Testis (tissue), 3 donors: Measurements from ENCODE around the gene ZNF22. TPM values are rescaled to one million over a fixed set of nuclear protein-coding genes. Genes with fewer than 3 reads are reported as not detected.

Experiments used
- DNase-seq: peaks from one replicate; pipeline ENCODE4 v3.0.0-alpha.2; 2019
- H3K27ac ChIP-seq, 2 donors: fragments of 200-600 bp; sonication (generic); one replicate each; pipeline ENCODE4 v1.5.1; 2019
- H3K27me3 ChIP-seq: fragments of 200-600 bp; sonication (generic); one replicate; pipeline ENCODE4 v1.5.1; 2019
- H3K36me3 ChIP-seq: fragments of 200-600 bp; sonication (generic); one replicate; pipeline ENCODE4 v1.5.1; 2017; ENCODE audit warnings: low read depth; ENCODE audit errors: missing control alignments
- H3K4me1 ChIP-seq: fragments of 200-600 bp; sonication (generic); one replicate; pipeline ENCODE4 v1.5.1; 2019
- H3K4me3 ChIP-seq, 2 donors: fragments of 200-600 bp; sonication (generic); one replicate each; pipeline ENCODE4 v1.5.1; 2017 to 2019
- H3K9me3 ChIP-seq: fragments of 200-600 bp; sonication (generic); one replicate; pipeline ENCODE4 v1.5.1; 2017
- POLR2A ChIP-seq: fragments of 450-650 bp; IDR thresholded peaks from one replicate; pipeline ENCODE4 v1.6.1; 2017; ENCODE audit warnings: antibody characterized with exemption, mild to moderate bottlenecking, moderate library complexity
- WGBS, 2 donors: methylation state at CpG; one replicate each; pipeline ENCODE4 v1.1.5; 2018; 5-methylcytosine and 5-hydroxymethylcytosine counted together
- intact Hi-C: fragments of 100-400 bp; cut with DNase I; formaldehyde crosslinking; loops from one replicate; pipeline ENCODE4 v1.15.1; 2023; ENCODE audit warnings: low total_unique reads
- polyA plus RNA-seq: library from polyadenylated mRNA; stranded (reverse); fragments of 350-450 nt; fragmentation: Illumina TruSeq; extraction: RNeasy Lipid Tissue Mini Kit (QIAGEN cat#74804); gene quantifications from one replicate; pipeline ENCODE4 v1.2.3, GENCODE V29; 2014; ENCODE audit warnings: low read depth, low replicate concordance; ENCODE audit not compliant: insufficient read depth
- total RNA-seq, 2 donors: library from RNA; depleted of rRNA; stranded (reverse); fragments of >200 nt; gene quantifications; one replicate each; pipeline ENCODE4 v1.2.3, GENCODE V29; 2016
- TF ChIP-seq, protein P1 (sequence below), 3 experiments: fragments of 450-650 bp in 2 of 3; fragments of 200-600 bp in 1 of 3; sonication (generic) in 1 of 3; IDR thresholded peaks; one replicate each; pipeline ENCODE4 v1.5.1; 2016 to 2019; ENCODE audit warnings: antibody characterized with exemption in 3 of 3, mild to moderate bottlenecking in 2 of 3, moderate library complexity in 1 of 3

The ZNF22 gene
- total and polyA plus RNA-seq, 3 donors from 2014 or later = 12.6 TPM

DNA sequence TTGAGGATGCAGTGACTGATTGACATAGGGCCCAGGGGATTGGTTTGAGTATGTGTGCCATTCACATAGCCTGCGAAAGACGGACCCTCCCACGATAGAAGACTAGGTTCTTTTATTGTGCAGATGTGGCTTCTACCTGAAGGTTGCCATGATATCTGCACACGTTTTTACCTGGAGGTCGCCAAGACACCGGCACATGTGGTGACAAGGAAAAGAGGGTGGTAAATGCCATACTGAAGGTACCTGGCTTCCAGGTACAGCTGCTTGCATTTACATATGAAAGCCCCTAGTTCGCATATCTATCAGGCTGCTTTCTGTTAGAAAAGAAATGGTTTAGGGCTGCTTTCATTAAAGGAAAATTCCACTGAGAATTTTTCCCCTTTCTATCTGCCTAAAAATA, 43.6 kb downstream of the ZNF22 start:
- H3K4me3 ChIP-seq = no peak overlapping the region
- no peak overlapping the region for H3K27ac ChIP-seq
- H3K36me3 ChIP-seq = no peaks in the 10 kb centered on the region
- 44 to 58% methylated on average over 7 of the region's 7 CpGs for WGBS, 2 donors
- no peaks in the 10 kb centered on the region for H3K27me3 ChIP-seq
- no peaks in the 10 kb centered on the region for H3K9me3 ChIP-seq
- intact Hi-C loops = no loop called here
- no peaks in the 10 kb centered on the region for H3K4me1 ChIP-seq
- no peak for DNase-seq
- no peak for TF ChIP-seq POLR2A
- TF ChIP-seq, protein P1, sequence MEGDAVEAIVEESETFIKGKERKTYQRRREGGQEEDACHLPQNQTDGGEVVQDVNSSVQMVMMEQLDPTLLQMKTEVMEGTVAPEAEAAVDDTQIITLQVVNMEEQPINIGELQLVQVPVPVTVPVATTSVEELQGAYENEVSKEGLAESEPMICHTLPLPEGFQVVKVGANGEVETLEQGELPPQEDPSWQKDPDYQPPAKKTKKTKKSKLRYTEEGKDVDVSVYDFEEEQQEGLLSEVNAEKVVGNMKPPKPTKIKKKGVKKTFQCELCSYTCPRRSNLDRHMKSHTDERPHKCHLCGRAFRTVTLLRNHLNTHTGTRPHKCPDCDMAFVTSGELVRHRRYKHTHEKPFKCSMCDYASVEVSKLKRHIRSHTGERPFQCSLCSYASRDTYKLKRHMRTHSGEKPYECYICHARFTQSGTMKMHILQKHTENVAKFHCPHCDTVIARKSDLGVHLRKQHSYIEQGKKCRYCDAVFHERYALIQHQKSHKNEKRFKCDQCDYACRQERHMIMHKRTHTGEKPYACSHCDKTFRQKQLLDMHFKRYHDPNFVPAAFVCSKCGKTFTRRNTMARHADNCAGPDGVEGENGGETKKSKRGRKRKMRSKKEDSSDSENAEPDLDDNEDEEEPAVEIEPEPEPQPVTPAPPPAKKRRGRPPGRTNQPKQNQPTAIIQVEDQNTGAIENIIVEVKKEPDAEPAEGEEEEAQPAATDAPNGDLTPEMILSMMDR (IDR thresholded peaks at IDR 0.05) = no peak

DNA sequence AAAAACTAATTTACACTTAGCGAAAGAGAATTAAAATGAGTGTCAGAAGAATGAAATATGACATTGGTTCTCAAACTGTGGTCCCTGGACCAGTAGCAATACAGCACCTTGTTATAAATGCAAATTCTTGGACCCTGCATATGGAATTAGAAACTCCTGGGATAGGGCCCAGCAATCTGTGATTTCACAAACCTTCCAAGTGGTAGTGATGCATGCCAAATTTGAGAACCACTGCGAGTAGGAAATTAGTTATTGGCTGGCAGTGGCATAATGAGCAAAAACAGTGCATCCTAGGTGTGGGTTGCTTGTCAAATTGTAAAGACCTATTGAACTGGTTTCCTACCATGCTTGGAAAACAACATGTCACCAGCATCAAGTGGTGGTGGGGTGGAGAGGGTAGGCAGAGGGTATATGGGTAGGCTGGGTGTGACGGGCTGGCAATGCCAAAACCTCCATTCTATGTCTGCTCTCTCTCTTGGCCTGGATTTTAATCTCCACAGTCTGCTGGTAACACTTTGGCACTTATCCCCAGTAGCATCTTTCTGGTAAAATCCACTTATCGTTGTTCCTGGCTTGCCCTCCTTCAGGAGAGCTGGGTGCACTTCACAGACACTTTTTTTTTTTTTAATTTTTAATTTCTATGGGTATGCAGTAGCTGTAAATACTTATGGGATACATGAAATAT, 50.0 kb downstream of the ZNF22 start:
- no peak for DNase-seq
- Histone ChIP-seq H3K9me3 (no peaks in the 10 kb centered on the region), H3K36me3 (no peaks in the 10 kb centered on the region), H3K4me3 (no peak overlapping the region), H3K4me1 (no peaks in the 10 kb centered on the region), H3K27ac (no peak overlapping the region), H3K27me3 (no peaks in the 10 kb centered on the region)
- 68 to 86% methylated on average over 4 of the region's 4 CpGs for WGBS, 2 donors
- TF ChIP-seq, protein P1 (IDR thresholded peaks at IDR 0.05) = no peak
- no peak for TF ChIP-seq POLR2A
- intact Hi-C loops = no loop called here

DNA sequence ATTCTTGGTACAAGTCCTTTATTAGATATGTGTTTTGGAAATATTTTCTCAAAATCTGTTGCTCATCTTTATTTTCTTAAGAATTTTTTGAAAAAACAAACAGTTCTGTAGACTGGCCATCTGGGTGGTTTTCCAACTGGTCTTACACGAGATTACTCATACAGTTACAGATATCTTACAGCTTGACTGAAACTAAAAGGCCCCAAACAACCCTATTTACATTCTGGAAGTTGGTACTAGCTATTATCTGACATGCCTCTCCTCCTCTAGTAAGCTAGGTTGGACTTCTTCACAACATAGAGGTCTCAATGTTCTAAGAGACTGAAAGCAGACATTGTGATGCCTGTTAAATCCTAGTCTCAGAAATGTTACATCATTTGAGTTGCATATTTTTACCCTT, 52.0 kb downstream of the ZNF22 start:
- no peaks in the 10 kb centered on the region for H3K4me1 ChIP-seq
- no peaks in the 10 kb centered on the region for H3K9me3 ChIP-seq
- H3K27me3 ChIP-seq = no peaks in the 10 kb centered on the region
- no peaks in the 10 kb centered on the region for H3K36me3 ChIP-seq
- DNase-seq = no peak
- no peak overlapping the region for H3K4me3 ChIP-seq
- intact Hi-C loops = no loop called here
- TF ChIP-seq, protein P1 (IDR thresholded peaks at IDR 0.05) = no peak
- no peak for TF ChIP-seq POLR2A
- no peak overlapping the region for H3K27ac ChIP-seq
- whole genome bisulfite sequencing, 2 donors = 54 to 55% methylated on average over 1 of the region's 1 CpG

DNA sequence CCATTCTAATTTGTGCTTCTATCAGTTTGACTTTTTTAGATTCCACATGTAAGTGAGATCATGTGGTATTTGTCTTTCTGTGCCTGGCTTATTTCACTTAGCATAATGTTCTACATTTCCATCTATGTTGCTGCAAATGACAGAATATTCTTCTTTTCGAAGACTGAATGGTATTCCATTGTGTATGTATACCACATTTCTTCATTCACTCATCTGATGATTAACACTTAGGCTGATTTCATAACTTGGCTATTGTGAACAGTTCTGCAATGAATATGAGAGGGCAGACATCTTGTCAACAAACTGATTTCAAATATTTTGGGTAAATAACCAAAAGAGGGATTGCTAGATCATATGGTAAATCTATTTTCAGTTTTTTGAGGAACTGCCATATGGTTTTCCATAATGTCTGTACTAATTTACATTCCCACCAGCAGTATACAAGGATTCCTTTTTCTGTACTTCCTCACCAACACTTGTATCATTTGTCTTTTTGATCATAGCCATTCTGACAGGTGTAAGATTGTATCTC, 52.9 kb downstream of the ZNF22 start:
- H3K4me1 ChIP-seq = no peaks in the 10 kb centered on the region
- no peaks in the 10 kb centered on the region for H3K36me3 ChIP-seq
- no peaks in the 10 kb centered on the region for H3K27me3 ChIP-seq
- WGBS, 2 donors = 86 to 97% methylated on average over 1 of the region's 1 CpG
- H3K9me3 ChIP-seq = no peaks in the 10 kb centered on the region
- intact Hi-C loops = no loop called here
- TF ChIP-seq POLR2A = no peak
- H3K27ac ChIP-seq = no peak overlapping the region
- no peak for DNase-seq
- H3K4me3 ChIP-seq = no peak overlapping the region

Other genes with a start within 250 kb of the ZNF22 start
- 1 to 10 TPM; 1.5 to 8.7 TPM for gene TMEM72, start 89.6 kb upstream of the ZNF22 start, total RNA-seq
- 3.0 TPM for gene TMEM72, start 89.6 kb upstream of the ZNF22 start, polyA plus RNA-seq
- gene RASSF4, start 41.1 kb upstream of the ZNF22 start, total RNA-seq = 10 to 100 TPM; 53.1 to 68.1 TPM
- 28.2 TPM for gene RASSF4, start 41.1 kb upstream of the ZNF22 start, polyA plus RNA-seq
- 10 to 100 TPM; 33.1 to 84.9 TPM for gene DEPP1, start 22.1 kb upstream of the ZNF22 start, total RNA-seq
- gene DEPP1, start 22.1 kb upstream of the ZNF22 start, polyA plus RNA-seq = 29.1 TPM